CD14-positive monocyte (primary cell): ENCODE results near the gene EXOC4. TPM values are rescaled to one million over a fixed set of nuclear protein-coding genes. Genes with fewer than 3 reads are reported as not detected.

Source experiments
- DNase-seq, 3 donors: peaks; one replicate each; pipeline ENCODE4 v3.0.0-alpha.2; 2011 to 2022
- H2AFZ ChIP-seq: 2 replicates; pipeline ENCODE4 v1.6.0; 2012; ENCODE audit warnings: mild to moderate bottlenecking, low read depth, low read length, inconsistent platforms; ENCODE audit not compliant: insufficient read depth, poor library complexity, severe bottlenecking
- H3K27ac ChIP-seq, 2 donors: 1 replicate in 1 of 2; 2 replicates in 1 of 2; pipeline ENCODE4 v1.5.1; 2012 to 2013; ENCODE audit warnings: low read length in 2 of 2, control low read depth in 1 of 2, inconsistent platforms in 1 of 2, low read depth in 1 of 2, mild to moderate bottlenecking in 1 of 2
- H3K27me3 ChIP-seq, 2 donors: one replicate each; pipeline versions ENCODE4 v1.6.0 to v1.6.1; 2011 to 2013; ENCODE audit warnings: low read length in 2 of 2; ENCODE audit not compliant: control insufficient read depth in 2 of 2, insufficient read depth in 2 of 2
- H3K36me3 ChIP-seq, 2 donors: replicated peaks in 1 of 2; 1 replicate in 1 of 2; 2 replicates in 1 of 2; pipeline versions ENCODE4 v1.5.1 to v1.6.1; 2012 to 2013; ENCODE audit warnings: low read length in 2 of 2, control low read depth in 1 of 2, inconsistent platforms in 1 of 2, mild to moderate bottlenecking in 1 of 2; ENCODE audit not compliant: insufficient read depth in 2 of 2, control insufficient read depth in 1 of 2
- H3K4me1 ChIP-seq, 2 donors: 1 replicate in 1 of 2; 2 replicates in 1 of 2; pipeline versions ENCODE4 v1.5.1 to v1.6.1; 2012 to 2013; ENCODE audit warnings: low read length in 2 of 2, control low read depth in 1 of 2, inconsistent platforms in 1 of 2, mild to moderate bottlenecking in 1 of 2, moderate library complexity in 1 of 2; ENCODE audit not compliant: insufficient read depth in 2 of 2, control insufficient read depth in 1 of 2
- H3K4me2 ChIP-seq: replicated peaks from 2 replicates; pipeline ENCODE3; 2012; ENCODE audit warnings: low read length, moderate library complexity, mild to moderate bottlenecking; ENCODE audit not compliant: poor library complexity, severe bottlenecking; ENCODE audit errors: extremely low read depth
- H3K4me3 ChIP-seq, 3 experiments: fragments of 200-600 bp in 1 of 3; sonication (generic) in 1 of 3; replicated peaks in 1 of 3; 1 replicate in 2 of 3; 2 replicates in 1 of 3; pipeline ENCODE4 v1.5.1; 2011 to 2013; ENCODE audit warnings: low read length in 3 of 3, mild to moderate bottlenecking in 3 of 3, control low read depth in 2 of 3, low read depth in 2 of 3, inconsistent platforms in 1 of 3, moderate library complexity in 1 of 3
- H3K79me2 ChIP-seq: 2 replicates; pipeline ENCODE4 v1.6.0; 2012; ENCODE audit warnings: mild to moderate bottlenecking, control low read depth, inconsistent platforms, low read length, moderate library complexity; ENCODE audit not compliant: insufficient read depth
- H3K9ac ChIP-seq: 2 replicates; pipeline ENCODE4 v1.6.0; 2017; ENCODE audit warnings: low read length, mild to moderate bottlenecking; ENCODE audit not compliant: insufficient read depth, poor library complexity, severe bottlenecking
- H3K9me3 ChIP-seq, 2 donors: replicated peaks in 1 of 2; 1 replicate in 1 of 2; 2 replicates in 1 of 2; pipeline versions ENCODE4 v1.5.1 to v1.6.1; 2012 to 2013; ENCODE audit warnings: low read length in 2 of 2, control low read depth in 1 of 2; ENCODE audit not compliant: control insufficient read depth in 1 of 2, insufficient read depth in 1 of 2
- H4K20me1 ChIP-seq: 2 replicates; pipeline ENCODE4 v1.6.0; 2012; ENCODE audit warnings: mild to moderate bottlenecking, low read length, control low read depth, moderate library complexity; ENCODE audit not compliant: insufficient read depth
- H3K27ac Mint-ChIP-seq, 7 donors: one replicate each; pipeline ENCODE4 v1.8.0; 2020; ENCODE audit warnings: mild to moderate bottlenecking in 7 of 7, mixed read lengths in 7 of 7, moderate library complexity in 6 of 7, inconsistent platforms in 2 of 7
- H3K27me3 Mint-ChIP-seq, 3 donors: one replicate each; pipeline ENCODE4 v1.8.0; 2021 to 2022; ENCODE audit warnings: low read depth in 3 of 3, mild to moderate bottlenecking in 3 of 3, mixed read lengths in 3 of 3, moderate library complexity in 3 of 3, inconsistent platforms in 1 of 3
- H3K36me3 Mint-ChIP-seq, 2 donors: one replicate each; pipeline ENCODE4 v1.8.0; 2020; ENCODE audit warnings: mixed read lengths in 2 of 2, inconsistent platforms in 1 of 2, mild to moderate bottlenecking in 1 of 2
- H3K4me1 Mint-ChIP-seq: one replicate; pipeline ENCODE4 v1.8.0; 2020; ENCODE audit warnings: mild to moderate bottlenecking, mixed read lengths
- H3K4me3 Mint-ChIP-seq, 2 donors: one replicate each; pipeline ENCODE4 v1.8.0; 2020; ENCODE audit warnings: mild to moderate bottlenecking in 2 of 2, mixed read lengths in 2 of 2, moderate library complexity in 1 of 2
- H3K9me3 Mint-ChIP-seq, 7 donors: one replicate each; pipeline ENCODE4 v1.8.0; 2020 to 2022; ENCODE audit warnings: mixed read lengths in 7 of 7, mild to moderate bottlenecking in 6 of 7, moderate library complexity in 6 of 7, inconsistent platforms in 2 of 7
- WGBS: methylation state at CpG from one replicate; pipeline ENCODE4 v1.1.5; 2013; ENCODE audit warnings: missing lambda C conversion rate; ENCODE audit not compliant: insufficient coverage; 5-methylcytosine and 5-hydroxymethylcytosine counted together
- intact Hi-C, 2 donors: fragments of 100-400 bp; cut with micrococcal nuclease; formaldehyde crosslinking; loops; one replicate each; pipeline versions ENCODE4 v1.15.0 to v1.15.1; 2023
- polyA plus RNA-seq, 3 donors: library from polyadenylated mRNA; depleted of rRNA in 1 of 3; unstranded in 2 of 3; stranded (reverse) in 1 of 3; fragments of 300-500 nt in 2 of 3; fragments of >200 nt in 1 of 3; fragmentation: Illumina TruSeq in 2 of 3; gene quantifications; 1 replicate in 2 of 3; 2 replicates in 1 of 3; pipeline ENCODE4 v1.2.3, GENCODE V29; 2012 to 2021
- TF ChIP-seq, protein P1 (sequence below): fragments of 200-600 bp; IDR thresholded peaks from one replicate; pipeline ENCODE4 v1.8.0; 2022; ENCODE audit warnings: antibody characterized with exemption, mild to moderate bottlenecking

The EXOC4 gene
- polyA plus RNA-seq, 3 donors = 20.6 to 22.3 (median 22.3) TPM

DNA sequence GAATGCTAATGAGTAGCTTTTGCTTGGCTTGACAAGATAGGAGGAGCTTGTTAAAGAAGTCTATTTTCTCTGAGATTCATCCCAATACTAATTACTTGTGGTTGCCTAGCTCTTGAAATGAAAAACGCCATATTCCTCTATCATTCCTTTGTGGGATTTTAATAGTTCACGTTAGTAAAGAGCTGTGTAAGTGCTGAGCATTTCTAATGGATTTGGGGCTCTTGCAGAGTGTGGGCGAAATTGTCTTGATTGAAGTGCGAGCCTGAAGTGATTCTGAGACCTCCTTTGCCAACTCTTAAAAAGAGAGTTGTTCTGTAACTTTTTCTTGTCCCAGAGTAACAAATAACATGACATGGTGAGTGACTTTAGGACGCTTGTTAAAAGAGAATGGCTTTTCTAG is 45.2 kb downstream of the EXOC4 start:
- H3K9me3 Mint-ChIP-seq = no peaks in the 10 kb centered on the region
- TF ChIP-seq, protein P1, sequence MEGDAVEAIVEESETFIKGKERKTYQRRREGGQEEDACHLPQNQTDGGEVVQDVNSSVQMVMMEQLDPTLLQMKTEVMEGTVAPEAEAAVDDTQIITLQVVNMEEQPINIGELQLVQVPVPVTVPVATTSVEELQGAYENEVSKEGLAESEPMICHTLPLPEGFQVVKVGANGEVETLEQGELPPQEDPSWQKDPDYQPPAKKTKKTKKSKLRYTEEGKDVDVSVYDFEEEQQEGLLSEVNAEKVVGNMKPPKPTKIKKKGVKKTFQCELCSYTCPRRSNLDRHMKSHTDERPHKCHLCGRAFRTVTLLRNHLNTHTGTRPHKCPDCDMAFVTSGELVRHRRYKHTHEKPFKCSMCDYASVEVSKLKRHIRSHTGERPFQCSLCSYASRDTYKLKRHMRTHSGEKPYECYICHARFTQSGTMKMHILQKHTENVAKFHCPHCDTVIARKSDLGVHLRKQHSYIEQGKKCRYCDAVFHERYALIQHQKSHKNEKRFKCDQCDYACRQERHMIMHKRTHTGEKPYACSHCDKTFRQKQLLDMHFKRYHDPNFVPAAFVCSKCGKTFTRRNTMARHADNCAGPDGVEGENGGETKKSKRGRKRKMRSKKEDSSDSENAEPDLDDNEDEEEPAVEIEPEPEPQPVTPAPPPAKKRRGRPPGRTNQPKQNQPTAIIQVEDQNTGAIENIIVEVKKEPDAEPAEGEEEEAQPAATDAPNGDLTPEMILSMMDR = no peak
- Histone ChIP-seq H3K4me3 (no peak overlapping the region), H3K79me2 (no peaks in the 10 kb centered on the region), H3K27ac (no peak overlapping the region), H3K4me2 (no peak overlapping the region), H4K20me1 (peaks cover 7% of the 10 kb centered on the region), H3K4me1 (no peaks in the 10 kb centered on the region), H3K27me3 (no peaks in the 10 kb centered on the region), H3K9ac (no peak overlapping the region), H2AFZ (no peak overlapping the region), H3K36me3 (peaks cover 0 to 10% of the 10 kb centered on the region in 2 donors), H3K9me3 (no peaks in the 10 kb centered on the region)
- no peak for DNase-seq
- intact Hi-C loops = no loop called here
- H3K4me3 Mint-ChIP-seq = no peak overlapping the region
- peaks cover 5% of the 10 kb centered on the region for H3K4me1 Mint-ChIP-seq
- peaks cover 22 to 25% of the 10 kb centered on the region in 2 donors for H3K36me3 Mint-ChIP-seq
- H3K27me3 Mint-ChIP-seq = no peaks in the 10 kb centered on the region
- H3K27ac Mint-ChIP-seq = no peak overlapping the region
- WGBS = 100% methylated on average over 2 of the region's 5 CpGs

DNA sequence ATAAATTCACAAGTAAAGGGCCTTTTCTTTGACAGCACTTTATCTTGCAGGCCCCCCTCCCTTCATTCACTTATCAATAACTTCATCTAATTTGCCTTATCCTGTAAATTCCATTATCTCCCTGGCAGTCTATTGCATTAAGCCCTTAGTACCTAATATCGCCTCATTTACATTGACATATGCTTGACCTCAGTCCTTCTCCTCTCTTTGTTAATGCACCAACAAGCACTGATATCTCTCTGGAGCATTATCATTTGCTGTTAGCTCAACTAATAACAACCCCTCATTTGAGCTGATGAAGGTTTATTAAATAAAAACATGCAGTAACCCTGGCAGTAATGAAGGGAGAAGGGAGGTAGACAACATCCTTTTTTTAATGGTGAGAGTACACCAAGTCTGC is 46.8 kb downstream of the EXOC4 start:
- no CpG with 5 or more reads among the region's 1 CpG for WGBS
- DNase-seq = no peak
- Histone ChIP-seq H3K4me2 (no peak overlapping the region), H3K9ac (no peak overlapping the region), H3K9me3 (no peaks in the 10 kb centered on the region), H3K36me3 (no peaks in the 10 kb centered on the region), H4K20me1 (peaks cover 7% of the 10 kb centered on the region), H2AFZ (no peak overlapping the region), H3K27me3 (no peaks in the 10 kb centered on the region), H3K27ac (no peak overlapping the region), H3K4me1 (no peaks in the 10 kb centered on the region), H3K4me3 (no peak overlapping the region), H3K79me2 (no peaks in the 10 kb centered on the region)
- Mint-ChIP-seq H3K36me3 (peaks cover 18% of the 10 kb centered on the region in 2 donors), H3K4me1 (peaks cover 5% of the 10 kb centered on the region), H3K27me3 (no peaks in the 10 kb centered on the region), H3K4me3 (no peak overlapping the region), H3K27ac (no peak overlapping the region), H3K9me3 (no peaks in the 10 kb centered on the region)
- TF ChIP-seq, protein P1 = no peak
- intact Hi-C loops = no loop called here
